ENCODE data around the gene SGTB.
"Not testable (repeated sequence)": the region's sequence is repeated elsewhere in the genome, so short reads cannot be mapped to it uniquely, and the experiment has no call there.

SGTB gene

DNA sequence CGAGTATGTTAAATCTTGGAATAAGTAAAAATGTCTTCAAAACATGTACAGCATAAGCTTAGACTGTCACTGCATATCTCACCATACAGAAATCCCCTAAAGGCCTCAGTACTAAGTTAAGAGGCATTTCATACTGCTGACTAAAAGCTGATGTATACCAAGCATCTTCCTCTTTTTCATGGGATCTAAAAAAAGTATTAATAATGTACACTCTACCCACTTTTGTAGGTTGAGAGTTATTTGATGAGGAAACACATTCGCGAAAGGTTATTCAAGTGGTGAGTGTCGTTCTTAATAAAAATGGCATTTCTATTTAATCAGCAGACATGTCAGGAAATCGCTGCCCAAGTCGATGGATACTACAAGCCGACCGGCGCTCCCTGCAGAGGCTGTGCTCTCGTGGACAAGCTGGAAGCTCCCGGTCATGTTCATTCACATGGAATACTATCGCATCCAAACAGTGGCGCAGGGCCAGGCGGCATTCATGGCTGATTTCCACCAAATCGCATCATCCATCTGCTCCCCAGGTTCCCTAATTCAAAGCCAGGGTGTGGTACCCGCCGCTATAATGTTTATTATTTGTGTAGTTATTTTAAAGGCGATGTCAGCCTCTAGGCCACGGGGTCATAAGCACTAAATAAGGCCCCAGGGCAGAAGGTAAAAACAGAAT lies 724 bp downstream of the SGTB start:
- no peak for TF ChIP-seq ZNF274 (IDR thresholded peaks at IDR 0.05; ENCODE audit: low read depth, low read length)
- H3K4me3 ChIP-seq (ENCODE audit: low read length), result peak overlapping the region; percentile 97

DNA sequence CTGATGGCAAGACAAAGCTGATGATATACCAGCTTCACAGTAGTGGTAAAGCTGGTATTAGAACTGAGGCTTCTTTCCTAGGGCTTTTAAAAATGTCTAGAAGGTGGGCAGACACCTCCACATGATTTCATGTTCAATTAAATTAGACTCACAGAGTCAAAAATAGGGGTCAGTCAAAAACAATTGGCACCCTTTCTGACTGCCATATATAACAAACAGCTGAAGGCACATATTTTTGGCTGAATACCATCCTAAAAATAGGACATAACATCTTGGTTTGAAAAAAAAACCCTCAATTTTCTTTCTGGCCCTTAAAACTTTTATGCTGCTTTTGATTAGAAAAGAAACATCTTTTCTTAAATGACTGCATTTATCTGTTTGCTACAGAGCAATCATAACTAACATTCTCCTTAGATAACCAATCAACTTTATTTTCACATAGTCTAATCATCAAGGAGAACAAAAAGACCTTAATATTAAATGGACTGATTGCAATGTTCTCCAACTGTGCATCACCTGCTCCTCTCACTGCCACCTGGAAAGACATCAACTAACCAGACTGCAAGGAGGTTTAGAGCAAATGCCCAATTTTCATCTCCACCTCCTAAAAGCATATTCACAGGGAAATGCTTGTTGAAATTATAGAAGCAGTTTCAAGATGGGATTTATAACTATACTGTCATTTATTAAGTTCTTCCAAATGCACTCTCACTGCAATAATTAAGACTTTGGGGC lies 3.2 kb downstream of the SGTB start:
- no peak for TF ChIP-seq ZNF274 (IDR thresholded peaks at IDR 0.05; ENCODE audit: low read depth, low read length)
- H3K4me3 ChIP-seq (ENCODE audit: low read length), result no peak overlapping the region

DNA sequence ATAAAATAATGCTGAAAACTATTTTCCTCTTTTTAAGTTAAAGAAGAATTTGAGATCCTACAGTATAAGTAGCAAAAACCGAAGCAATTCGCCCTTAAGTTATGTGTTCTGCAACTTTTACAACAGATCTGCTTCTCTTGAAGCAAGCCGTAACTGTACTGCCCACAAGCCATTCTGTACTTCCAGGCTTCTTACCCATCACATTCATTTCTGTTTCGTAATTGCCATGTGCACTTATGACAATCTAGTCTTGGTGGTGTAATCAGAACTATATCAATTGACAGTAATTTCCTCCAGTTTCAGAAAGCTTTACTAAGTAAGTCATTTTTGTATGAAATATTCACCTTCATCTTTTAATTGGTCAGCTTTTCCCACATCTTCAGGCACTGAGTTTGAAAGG lies 13.8 kb downstream of the SGTB start:
- H3K4me3 ChIP-seq (ENCODE audit: low read length), result no peak overlapping the region
- TF ChIP-seq ZNF274 (IDR thresholded peaks at IDR 0.05; ENCODE audit: low read depth, low read length), result no peak

DNA sequence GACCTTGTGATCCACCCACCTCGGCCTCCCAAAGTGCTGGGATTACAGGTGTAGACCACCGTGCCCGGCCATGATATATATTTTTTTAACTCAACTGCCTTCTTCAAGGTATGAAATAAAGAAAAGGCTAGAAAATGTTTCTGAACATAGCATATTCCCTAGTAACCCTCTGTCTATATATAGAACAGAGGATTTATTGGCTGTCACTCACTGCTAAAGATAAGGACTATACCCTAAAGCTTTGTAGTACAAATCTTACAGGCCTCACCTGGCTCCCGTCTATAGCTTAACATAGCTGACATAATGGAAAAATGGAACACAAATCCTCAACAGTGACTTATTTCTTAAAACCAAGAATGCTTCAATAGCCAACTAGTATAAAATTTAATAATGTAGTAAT lies 14.2 kb downstream of the SGTB start:
- no peak for TF ChIP-seq ZNF274 (IDR thresholded peaks at IDR 0.05; ENCODE audit: low read depth, low read length)
- H3K4me3 ChIP-seq (ENCODE audit: low read length), result no peak overlapping the region

DNA sequence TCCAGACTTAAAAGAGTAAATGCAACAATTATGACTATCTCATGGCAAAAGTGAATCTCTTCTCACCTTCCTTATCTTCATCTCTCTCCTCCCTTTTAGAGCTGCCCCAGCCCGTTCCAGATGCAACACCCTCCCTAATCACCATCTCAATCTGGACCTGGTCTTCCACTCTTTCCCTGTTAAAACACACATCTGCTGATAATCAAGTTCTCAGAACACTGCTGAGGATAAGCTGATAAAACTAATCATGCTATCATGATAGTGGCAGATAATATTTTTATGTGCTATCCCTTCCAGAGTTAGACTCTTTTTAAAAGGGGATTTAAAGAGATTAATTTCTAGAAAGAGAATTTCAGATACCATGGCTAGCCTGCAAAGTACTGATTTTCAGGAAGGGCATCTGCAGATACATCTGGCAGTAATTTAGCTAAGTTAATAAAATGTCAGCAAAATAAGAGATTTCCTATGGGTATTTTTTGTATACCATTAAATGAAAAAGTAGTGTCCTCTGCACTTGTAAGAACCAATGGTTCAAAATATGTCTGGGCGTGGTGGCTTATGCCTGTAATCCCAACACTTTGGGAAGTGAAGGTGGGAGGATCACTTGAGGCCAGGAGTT lies 17.2 kb downstream of the SGTB start:
- no peak for TF ChIP-seq ZNF274 (IDR thresholded peaks at IDR 0.05; ENCODE audit: low read depth, low read length)
- H3K4me3 ChIP-seq (ENCODE audit: low read length), result no peak overlapping the region

DNA sequence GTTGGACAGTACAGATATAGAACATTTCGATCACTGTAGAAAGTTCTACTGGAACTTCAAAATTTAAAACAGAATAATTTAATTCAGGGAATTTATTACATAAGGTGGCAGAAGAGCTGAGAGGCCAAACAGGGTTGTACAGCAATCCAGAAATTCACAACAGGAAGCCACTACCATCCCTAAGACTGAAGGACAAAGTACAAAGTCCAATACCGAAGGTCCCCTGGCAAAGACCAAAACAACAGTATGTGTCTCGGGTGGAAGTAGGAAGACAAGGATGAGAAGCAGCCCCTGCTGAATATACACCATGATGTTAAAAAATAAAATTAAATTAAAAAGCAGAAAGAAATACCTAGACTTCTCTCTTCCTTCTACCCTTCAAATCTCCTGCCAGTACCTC lies 19.9 kb downstream of the SGTB start:
- H3K4me3 ChIP-seq (ENCODE audit: low read length), result no peak overlapping the region
- no peak for TF ChIP-seq ZNF274 (IDR thresholded peaks at IDR 0.05; ENCODE audit: low read depth, low read length)

DNA sequence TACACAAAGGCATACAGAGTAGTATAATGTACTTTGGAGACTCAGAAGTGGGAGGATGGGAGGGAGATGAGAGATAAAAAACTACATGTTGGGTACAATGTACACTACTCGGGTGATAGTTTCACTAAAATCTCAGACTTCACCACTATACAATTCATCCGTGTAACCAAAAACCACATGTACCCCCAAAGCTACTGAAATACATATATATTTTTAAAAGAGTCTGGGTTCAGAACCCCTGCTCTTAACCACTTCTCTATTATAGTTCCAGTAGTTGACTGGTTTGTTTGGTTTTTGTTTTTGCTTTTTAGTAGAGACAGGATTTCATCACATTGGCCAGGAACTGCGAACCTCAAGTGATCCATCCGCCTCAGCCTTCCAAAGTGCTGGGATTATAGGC lies 22.6 kb downstream of the SGTB start:
- TF ChIP-seq ZNF274 (IDR thresholded peaks at IDR 0.05; ENCODE audit: low read depth, low read length), result no peak
- H3K4me3 ChIP-seq (ENCODE audit: low read length), result no peak overlapping the region

DNA sequence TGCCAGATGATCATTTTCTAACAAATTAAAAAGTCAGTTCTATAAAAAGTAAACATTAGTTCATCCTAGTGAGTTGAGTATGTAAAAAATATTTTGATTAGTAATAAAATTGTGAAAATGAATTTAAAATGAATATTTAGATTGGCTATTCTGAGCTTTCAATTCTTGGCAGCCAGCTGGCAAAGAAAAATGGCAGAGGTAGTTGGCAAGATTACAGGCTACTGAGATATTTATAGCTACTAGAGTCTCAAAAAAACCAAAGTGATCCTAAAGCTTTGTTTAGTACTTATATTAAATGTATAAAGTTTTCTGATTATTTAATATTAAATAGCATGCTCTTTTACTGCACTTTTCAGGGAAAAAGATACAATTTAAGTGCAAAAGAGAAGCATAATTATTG lies 25.0 kb downstream of the SGTB start:
- no peak for TF ChIP-seq ZNF274 (IDR thresholded peaks at IDR 0.05; ENCODE audit: low read depth, low read length)
- no peak overlapping the region for H3K4me3 ChIP-seq (ENCODE audit: low read length)

DNA sequence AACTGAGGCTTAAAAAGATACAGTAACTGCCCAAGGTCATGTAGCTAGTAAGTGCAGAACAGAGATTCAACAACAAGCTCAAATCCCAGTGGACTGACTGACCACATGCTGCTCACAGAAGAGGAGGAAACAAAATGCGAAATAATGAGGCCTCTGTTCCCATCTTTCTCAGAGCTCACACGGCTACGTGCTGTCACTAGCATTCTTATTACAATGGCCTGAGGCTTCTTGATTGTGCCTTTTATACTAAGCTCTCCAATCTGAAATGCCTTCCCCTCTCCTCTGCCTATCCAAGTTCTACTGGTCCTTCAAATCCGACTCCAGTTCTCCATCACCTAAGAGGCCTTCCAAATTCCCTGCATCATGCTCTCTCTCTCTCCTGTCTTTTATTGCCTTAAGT lies 26.0 kb downstream of the SGTB start:
- no peak overlapping the region for H3K4me3 ChIP-seq (ENCODE audit: low read length)
- no peak for TF ChIP-seq ZNF274 (IDR thresholded peaks at IDR 0.05; ENCODE audit: low read depth, low read length)

DNA sequence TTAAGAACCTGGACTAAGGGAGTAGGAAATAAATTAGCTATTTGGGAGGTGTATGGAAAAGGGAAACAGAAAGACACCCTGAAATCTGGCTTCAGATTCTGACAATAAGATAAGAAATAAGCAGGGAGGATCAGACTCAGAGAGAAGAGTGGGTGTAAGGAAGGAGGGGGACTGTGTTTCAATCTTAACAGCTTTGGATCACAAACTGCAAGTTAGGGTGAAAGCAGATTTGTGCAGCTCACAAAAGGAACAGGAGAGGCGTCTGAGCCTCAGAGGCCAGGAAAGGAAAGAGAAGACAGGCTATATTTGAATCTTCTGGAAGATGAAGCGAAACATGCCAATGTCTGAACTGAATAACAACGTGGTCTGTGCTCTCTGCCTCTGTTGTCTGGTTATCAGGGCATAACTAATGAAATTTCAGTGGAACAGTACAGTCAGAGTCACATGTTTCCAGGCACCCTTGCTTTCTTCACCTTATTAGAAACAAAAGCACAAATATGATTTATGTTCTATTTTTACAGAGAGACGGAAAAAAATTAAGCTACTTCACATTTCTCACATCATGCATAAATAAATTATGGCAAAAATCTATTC lies 26.6 kb downstream of the SGTB start:
- no peak for TF ChIP-seq ZNF274 (IDR thresholded peaks at IDR 0.05; ENCODE audit: low read depth, low read length)
- H3K4me3 ChIP-seq (ENCODE audit: low read length), result no peak overlapping the region

DNA sequence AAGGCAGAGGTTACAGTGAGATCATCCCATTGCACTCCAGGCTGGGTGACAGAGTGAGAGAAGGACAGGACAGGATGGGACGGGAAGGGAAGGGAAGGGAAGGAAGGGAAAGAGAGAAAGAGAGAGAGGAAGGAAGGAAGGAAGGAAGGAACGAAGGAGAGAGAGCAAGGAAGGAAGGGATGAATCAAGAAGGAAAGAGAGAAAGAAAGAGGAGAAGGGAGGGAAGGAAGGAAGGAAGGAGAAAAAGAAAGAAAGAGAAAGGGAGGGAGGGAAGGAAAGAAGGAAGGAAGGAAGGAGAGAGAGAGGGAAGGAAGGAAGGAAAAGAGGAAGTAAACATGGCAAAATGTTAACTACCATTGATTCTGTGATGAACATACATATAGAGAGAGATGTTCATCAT lies 28.8 kb downstream of the SGTB start:
- no peak overlapping the region for H3K4me3 ChIP-seq (ENCODE audit: low read length)
- no peak for TF ChIP-seq ZNF274 (IDR thresholded peaks at IDR 0.05; ENCODE audit: low read depth, low read length)

DNA sequence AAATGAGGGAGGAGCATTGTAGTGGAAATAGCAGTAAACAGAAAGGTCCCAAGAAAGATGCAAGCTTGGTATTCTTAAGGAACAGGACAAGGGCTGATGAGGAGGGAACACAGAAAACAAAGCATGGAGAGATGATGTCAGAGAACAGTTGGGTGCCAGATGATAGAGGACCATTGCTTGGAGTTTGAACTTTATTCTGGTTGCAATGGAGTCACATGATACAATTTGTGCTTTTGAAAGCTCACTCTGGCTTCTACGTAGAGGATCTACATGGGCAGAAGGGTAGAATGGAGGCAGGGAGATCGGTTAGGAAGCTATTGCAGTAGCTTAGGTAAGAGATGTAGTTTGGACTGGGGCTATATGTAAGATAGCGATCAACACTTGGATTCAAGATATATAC lies 39.8 kb downstream of the SGTB start:
- H3K4me3 ChIP-seq (ENCODE audit: low read length), result no peak overlapping the region
- TF ChIP-seq ZNF274 (IDR thresholded peaks at IDR 0.05; ENCODE audit: low read depth, low read length), result no peak

DNA sequence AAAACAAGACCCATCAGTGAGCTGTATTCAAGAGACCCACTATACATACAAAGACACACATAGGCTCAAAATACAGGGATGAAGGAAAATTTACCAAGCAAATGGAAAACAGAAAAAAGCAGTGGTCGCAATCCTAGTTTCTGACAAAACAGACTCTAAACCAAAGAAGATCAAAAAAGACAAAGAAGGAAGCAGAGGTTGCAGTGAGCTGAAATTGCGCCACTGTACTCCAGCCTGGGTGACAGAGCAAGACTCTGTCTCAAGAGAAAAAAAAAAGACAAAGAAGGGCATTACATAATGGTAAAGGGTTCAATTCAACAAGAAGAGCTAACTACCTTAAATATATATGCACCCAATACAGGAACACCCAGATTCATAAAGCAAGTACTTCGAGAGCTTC lies 45.9 kb downstream of the SGTB start:
- not testable (repeated sequence) for H3K4me3 ChIP-seq (ENCODE audit: low read length)

DNA sequence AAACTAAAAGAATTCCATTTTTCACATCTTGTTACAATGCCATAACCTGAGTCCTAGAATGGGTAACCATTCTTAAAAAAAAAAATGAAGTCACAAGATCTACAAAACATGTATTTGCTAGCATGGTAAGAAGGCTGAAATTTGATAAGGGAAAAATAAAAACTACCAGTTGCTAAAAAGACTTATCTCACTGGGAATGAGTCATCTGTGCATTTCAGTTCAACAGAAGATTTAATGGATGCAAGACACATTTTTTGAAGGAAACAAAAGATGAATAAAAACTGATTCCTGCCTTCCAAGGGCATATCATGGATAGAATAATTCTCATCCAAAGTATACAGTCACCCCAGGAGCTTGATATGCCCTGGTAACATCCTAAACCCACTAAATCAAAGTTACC lies 47.2 kb downstream of the SGTB start:
- TF ChIP-seq ZNF274 (IDR thresholded peaks at IDR 0.05; ENCODE audit: low read depth, low read length), result no peak
- no peak overlapping the region for H3K4me3 ChIP-seq (ENCODE audit: low read length)

DNA sequence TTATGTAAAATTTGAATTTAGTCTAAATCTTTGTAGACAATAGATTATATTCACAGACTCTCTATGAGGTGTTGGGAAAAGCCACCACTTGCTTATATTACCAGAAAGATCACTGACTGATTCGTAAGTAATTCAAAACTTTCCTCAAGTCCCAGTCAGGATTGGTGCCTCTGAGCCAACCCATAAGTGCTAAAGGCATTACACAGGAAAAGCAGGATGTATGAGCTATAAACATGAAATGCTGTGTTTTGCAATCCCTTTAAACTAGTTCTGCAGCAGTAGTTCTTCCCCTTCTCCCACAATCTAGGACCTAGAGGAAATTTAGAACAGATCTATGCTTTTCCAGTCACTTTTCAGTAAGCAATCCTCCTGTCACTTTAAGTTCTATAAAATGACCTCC lies 49.1 kb downstream of the SGTB start:
- TF ChIP-seq ZNF274 (IDR thresholded peaks at IDR 0.05; ENCODE audit: low read depth, low read length), result no peak
- H3K4me3 ChIP-seq (ENCODE audit: low read length), result no peak overlapping the region

Measured in GM08714 (cell line).